ENCODE data around the gene NTRK1.

The NTRK1 gene

GRCh38 chr1:156860628-156861423 lies at the start of gene NTRK1:
Gene NTRK1, plus strand, starts transcription at chr1:156860865. Its CDS starts 70 bp downstream, at chr1:156860935.
- peak; percentile 62 for DNase-seq

- no peak for DNase-seq
Observed at GRCh38 chr1:156811168-156811567, 49.5 kb upstream of the NTRK1 start.

- DNase-seq: no peak
Observed at GRCh38 chr1:156812293-156812990, 48.2 kb upstream of the NTRK1 start.

GRCh38 chr1:156813298-156813697 lies 47.4 kb upstream of the NTRK1 start:
- no peak for DNase-seq

- peak; percentile 40 for DNase-seq
Observed at GRCh38 chr1:156813750-156814570, 46.7 kb upstream of the NTRK1 start.

- DNase-seq: no peak
Observed at GRCh38 chr1:156814571-156815260, 45.9 kb upstream of the NTRK1 start.

- DNase-seq: no peak
Observed at GRCh38 chr1:156815307-156815826, 45.3 kb upstream of the NTRK1 start.

- DNase-seq: no peak
Observed at GRCh38 chr1:156815961-156816422, 44.7 kb upstream of the NTRK1 start.

GRCh38 chr1:156816561-156817328 lies 43.9 kb upstream of the NTRK1 start, which contains the start of gene SH2D2A:
Gene SH2D2A, minus strand, starts transcription at chr1:156816848. Its CDS starts 140 bp downstream, at chr1:156816708.
- no peak for DNase-seq

GRCh38 chr1:156821801-156822200 lies 38.9 kb upstream of the NTRK1 start:
- DNase-seq: no peak

GRCh38 chr1:156822680-156823079 lies 38.0 kb upstream of the NTRK1 start:
- DNase-seq: no peak

- DNase-seq: no peak
Observed at GRCh38 chr1:156823210-156823790, 37.4 kb upstream of the NTRK1 start.

GRCh38 chr1:156826630-156827029 lies 34.0 kb upstream of the NTRK1 start:
- no peak for DNase-seq

- no peak for DNase-seq
Observed at GRCh38 chr1:156828400-156829124, 32.1 kb upstream of the NTRK1 start.

- DNase-seq: no peak
Observed at GRCh38 chr1:156832434-156832833, 28.2 kb upstream of the NTRK1 start.

GRCh38 chr1:156833603-156834002 lies 27.1 kb upstream of the NTRK1 start:
- peak; percentile 20 for DNase-seq

- DNase-seq: no peak
Observed at GRCh38 chr1:156834322-156834721, 26.3 kb upstream of the NTRK1 start.

- DNase-seq: no peak
Observed at GRCh38 chr1:156836041-156836654, 24.5 kb upstream of the NTRK1 start.

- no peak for DNase-seq
Observed at GRCh38 chr1:156836892-156837291, 23.8 kb upstream of the NTRK1 start.

- DNase-seq: peak; percentile 18
Observed at GRCh38 chr1:156838972-156839371, 21.7 kb upstream of the NTRK1 start.

Data from NCI-H774 (cell line).